Left ventricle myocardium inferior (tissue), 1 donor: Measurements from ENCODE around the gene RAD51B. TPM values are rescaled to one million over a fixed set of nuclear protein-coding genes. Genes with fewer than 3 reads are reported as not detected.

ENCODE experiments used
- DNase-seq: peaks from one replicate; pipeline ENCODE4 v3.0.0-alpha.2; 2020
- H3K27ac ChIP-seq: fragments of 200-600 bp; replicated peaks from 2 replicates; pipeline ENCODE4 v1.8.0; 2021
- H3K27me3 ChIP-seq: fragments of 200-600 bp; 2 replicates; pipeline ENCODE4 v1.8.0; 2021; ENCODE audit warnings: low read depth
- H3K36me3 ChIP-seq: fragments of 200-600 bp; 2 replicates; pipeline ENCODE4 v1.8.0; 2021
- H3K4me1 ChIP-seq: fragments of 200-600 bp; 2 replicates; pipeline ENCODE4 v1.8.0; 2021
- H3K4me3 ChIP-seq: fragments of 200-600 bp; 2 replicates; pipeline ENCODE4 v1.8.0; 2021; ENCODE audit warnings: mild to moderate bottlenecking, moderate library complexity
- H3K9me3 ChIP-seq: fragments of 200-600 bp; replicated peaks from 2 replicates; pipeline ENCODE4 v1.8.0; 2021
- CTCF ChIP-seq: fragments of 200-600 bp; IDR thresholded peaks from 2 replicates; pipeline ENCODE4 v1.8.0; 2021; ENCODE audit warnings: antibody characterized with exemption, mild to moderate bottlenecking, borderline replicate concordance
- intact Hi-C: fragments of 100-400 bp; cut with micrococcal nuclease; formaldehyde crosslinking; loops from one replicate; pipeline ENCODE4 v1.11.0; 2022
- total RNA-seq: library from RNA; stranded (reverse); fragmentation: NEBNext Ultra II Directional; extraction: Animal tissue kit (Norgen Biotek cat#: 25700); gene quantifications from one replicate; pipeline ENCODE4 v1.2.1, GENCODE V29; 2021
- donor health status: DM: no; HTN: yes; CAD: no; lungs with severe emphysema.

RAD51B gene
- total RNA-seq, 1 donor from 2014 or later, result 2.4 TPM

DNA sequence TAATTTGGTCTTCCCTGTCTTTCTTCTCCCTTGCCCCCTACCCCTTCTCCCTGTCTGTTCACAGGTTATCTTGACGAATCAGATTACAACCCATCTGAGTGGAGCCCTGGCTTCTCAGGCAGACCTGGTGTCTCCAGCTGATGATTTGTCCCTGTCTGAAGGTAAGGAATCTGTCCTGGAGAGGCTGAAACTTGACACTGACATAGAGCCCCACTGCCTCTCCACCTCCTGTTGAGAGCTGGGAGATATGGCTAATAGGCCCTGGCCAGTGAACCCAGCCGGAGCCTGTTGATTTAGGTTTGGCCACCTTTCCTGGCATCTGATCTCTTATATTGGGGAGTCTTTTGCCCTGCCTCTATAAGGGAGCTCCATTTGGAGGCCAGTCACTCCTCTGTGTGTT lies 472.2 kb downstream of the RAD51B start:
- Histone ChIP-seq H3K9me3 (no peaks in the 10 kb centered on the region), H3K4me3 (no peak overlapping the region), H3K27me3 (no peaks in the 10 kb centered on the region), H3K4me1 (peaks cover 35% of the 10 kb centered on the region), H3K36me3 (no peaks in the 10 kb centered on the region), H3K27ac (no peak overlapping the region)
- no peak for DNase-seq
- no peak for TF ChIP-seq CTCF
- intact Hi-C loops, result no loop called here

- DNase-seq, result no peak
- intact Hi-C loops, result no loop called here
- Histone ChIP-seq H3K36me3 (no peaks in the 10 kb centered on the region), H3K9me3 (no peaks in the 10 kb centered on the region), H3K27ac (no peak overlapping the region), H3K27me3 (no peaks in the 10 kb centered on the region), H3K4me1 (peaks cover 37% of the 10 kb centered on the region), H3K4me3 (no peak overlapping the region)
- no peak for TF ChIP-seq CTCF
Measured at GRCh38 chr14:68292441-68293215, 473.0 kb downstream of the RAD51B start.

- no peak for TF ChIP-seq CTCF
- no peaks in the 10 kb centered on the region for H3K36me3 ChIP-seq
- no peak overlapping the region for H3K4me3 ChIP-seq
- no peak overlapping the region for H3K27ac ChIP-seq
- H3K9me3 ChIP-seq, result no peaks in the 10 kb centered on the region
- no peak for DNase-seq
- intact Hi-C loops, result no loop called here
- H3K4me1 ChIP-seq, result peaks cover 43% of the 10 kb centered on the region
- no peaks in the 10 kb centered on the region for H3K27me3 ChIP-seq
Measured at GRCh38 chr14:68293404-68293803, 473.8 kb downstream of the RAD51B start.

DNA sequence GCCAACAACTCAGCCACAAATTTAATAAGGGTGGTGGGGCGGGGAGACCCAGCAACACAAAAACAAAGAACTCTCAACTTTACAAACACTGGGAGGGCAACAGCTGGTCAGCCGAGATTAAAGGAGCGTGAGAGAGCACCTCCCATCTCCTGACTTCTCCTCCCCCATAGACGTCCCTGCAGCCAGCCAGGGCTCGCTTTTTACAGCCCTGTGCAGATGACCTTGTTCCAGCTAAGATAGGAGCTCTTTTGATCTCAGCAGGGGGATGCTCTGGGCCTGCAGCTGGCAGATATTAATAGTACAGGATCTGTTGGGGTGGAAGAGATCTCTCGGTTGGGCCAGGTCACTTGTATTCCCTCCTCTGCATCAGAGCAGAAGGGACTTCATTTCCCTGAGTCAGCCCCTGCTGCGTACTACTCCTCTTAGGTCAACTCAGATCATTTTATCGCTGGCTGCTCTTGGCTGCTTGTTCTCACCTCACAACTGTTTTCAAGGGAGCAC lies 475.8 kb downstream of the RAD51B start:
- H3K27me3 ChIP-seq, result no peaks in the 10 kb centered on the region
- peaks cover 51% of the 10 kb centered on the region for H3K4me1 ChIP-seq
- TF ChIP-seq CTCF, result no peak
- peak; percentile 27 for DNase-seq
- H3K4me3 ChIP-seq, result no peak overlapping the region
- H3K9me3 ChIP-seq, result no peaks in the 10 kb centered on the region
- peak overlapping the region; percentile 30 for H3K27ac ChIP-seq
- no peaks in the 10 kb centered on the region for H3K36me3 ChIP-seq
- intact Hi-C loops, result no loop called here

- DNase-seq, result no peak
- peak overlapping the region; percentile 2 for H3K27ac ChIP-seq
- no peak for TF ChIP-seq CTCF
- intact Hi-C loops, result no loop called here
- H3K27me3 ChIP-seq, result no peaks in the 10 kb centered on the region
- H3K4me3 ChIP-seq, result no peak overlapping the region
- H3K9me3 ChIP-seq, result no peaks in the 10 kb centered on the region
- no peaks in the 10 kb centered on the region for H3K36me3 ChIP-seq
- peaks cover 45% of the 10 kb centered on the region for H3K4me1 ChIP-seq
Measured at GRCh38 chr14:68297039-68297438, 477.5 kb downstream of the RAD51B start.
